Stimulated activated CD4-positive, alpha-beta T cell treated with anti-CD3 and anti-CD28 coated beads, TNF-alpha, amount 100 ng/mL, for 24 hours (primary cell): ENCODE results near the gene GALNT2.

ENCODE experiments used
- DNase-seq, 3 experiments: peaks; one replicate each; pipeline ENCODE4 v3.0.0-alpha.2; 2020; ENCODE audit warnings: low read depth in 3 of 3

GALNT2 gene

DNA sequence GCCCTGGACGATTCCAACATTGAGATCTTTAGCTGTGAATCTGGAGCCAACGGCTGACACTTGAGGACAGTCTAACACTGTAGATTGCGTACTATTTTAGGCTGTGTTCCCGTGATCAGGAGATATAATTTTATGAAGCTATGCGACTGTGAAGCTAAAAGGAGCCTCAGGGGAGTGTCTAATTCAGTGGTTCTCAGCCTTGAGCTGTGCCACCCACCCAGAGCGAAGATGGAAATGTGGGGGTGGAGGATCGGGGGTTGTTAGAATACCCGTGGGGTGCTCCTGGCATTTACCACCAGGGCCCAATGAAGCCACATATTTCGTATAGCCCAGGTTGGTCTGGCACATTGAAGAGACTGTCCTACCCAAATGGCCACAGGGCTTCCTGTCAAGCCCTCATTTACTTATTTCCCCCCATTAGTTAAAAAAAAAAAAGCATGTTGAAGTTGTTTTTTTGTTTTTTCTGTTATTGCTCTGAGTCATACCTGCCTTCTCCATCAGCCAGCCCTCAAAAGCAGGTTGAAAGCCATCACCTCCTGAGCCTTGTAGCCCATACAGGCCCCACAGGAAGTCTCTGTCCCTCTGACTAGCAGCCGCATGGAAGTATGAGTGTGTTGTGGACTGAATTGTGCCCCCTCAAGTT, 141.7 kb downstream of the GALNT2 start:
- peak in 1 of 3 experiments; percentile 31 for DNase-seq

DNA sequence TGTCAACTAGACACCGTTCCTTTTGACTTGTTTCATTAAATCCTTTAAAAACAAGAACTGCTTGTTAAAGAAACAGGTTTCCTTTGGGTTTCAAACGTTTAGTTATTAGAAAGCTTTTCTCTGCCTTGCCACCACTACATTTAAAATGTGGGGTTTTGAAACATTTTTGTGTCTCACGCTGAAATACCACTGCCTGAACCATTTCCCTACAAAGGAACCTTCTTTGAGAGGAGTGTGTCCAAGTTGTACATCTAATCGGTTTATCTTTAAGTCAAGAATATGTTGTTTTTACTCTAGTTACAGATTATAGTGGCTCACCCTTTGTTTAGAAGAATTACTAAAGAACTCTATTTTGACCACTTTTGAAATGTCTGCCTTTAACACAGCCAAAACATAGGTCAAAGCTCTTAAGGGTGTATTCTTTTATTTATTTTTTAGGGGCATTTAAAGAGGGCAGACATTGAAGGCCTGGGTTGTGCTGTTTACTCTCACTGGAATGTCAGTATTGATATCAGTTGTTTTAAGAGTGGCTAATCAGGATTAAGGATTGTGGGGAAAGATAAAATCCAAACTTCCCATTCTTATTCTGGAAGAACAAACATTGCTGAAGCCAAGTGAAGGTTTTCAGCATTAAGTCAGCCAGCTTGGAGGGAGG, 143.4 kb downstream of the GALNT2 start:
- no peak for DNase-seq

DNA sequence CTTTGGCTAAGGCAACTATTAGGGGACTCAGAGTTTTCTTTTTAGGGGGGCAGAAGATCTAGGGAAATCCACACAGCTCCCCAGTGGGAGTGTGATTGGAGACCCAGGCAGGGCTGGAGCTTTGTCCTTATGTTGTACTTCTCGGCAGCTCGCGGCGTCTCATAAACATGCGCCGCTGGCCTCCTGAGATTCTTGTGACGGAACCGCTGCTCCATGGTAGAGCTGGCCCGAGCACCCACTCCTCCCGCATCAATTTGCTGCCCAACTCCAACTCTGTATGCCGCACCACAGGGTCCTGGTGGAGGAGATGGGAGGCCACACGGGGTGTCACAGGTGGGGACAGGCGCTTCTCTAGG, 143.9 kb downstream of the GALNT2 start:
- no peak for DNase-seq

DNA sequence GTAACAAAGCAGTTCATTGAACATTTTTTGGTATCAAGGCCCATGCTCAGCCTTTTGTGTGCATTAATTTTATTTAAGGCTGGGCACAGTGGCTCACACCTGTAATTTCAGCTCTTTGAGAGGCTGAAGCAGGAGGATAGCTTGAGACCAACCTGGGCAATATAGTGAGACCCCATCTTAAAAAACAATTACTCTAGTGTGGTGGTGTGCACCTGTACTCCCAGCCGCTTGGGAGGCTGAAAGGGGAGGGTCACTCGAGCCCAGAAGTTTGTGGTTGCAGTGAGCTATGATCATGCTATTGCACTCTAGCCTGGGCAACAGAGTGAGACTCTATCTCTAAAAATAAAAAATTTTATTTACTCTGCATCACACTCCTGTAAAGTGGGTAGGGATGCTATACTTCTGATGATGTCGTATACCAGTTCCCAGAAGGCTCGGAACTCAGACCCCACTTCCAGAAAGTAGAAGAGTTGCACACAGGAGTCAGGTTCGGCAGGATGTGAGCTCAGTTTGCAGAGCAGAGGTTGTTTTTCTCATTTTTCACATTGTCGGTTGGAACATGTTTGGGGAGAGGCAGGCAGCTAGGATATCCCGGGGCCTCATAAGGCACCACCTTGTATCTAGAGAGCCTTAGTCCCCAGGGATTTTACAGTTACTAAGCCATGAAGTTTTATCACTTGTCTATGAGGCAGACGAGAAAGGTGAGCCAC, 144.6 kb downstream of the GALNT2 start:
- DNase-seq: no peak

DNA sequence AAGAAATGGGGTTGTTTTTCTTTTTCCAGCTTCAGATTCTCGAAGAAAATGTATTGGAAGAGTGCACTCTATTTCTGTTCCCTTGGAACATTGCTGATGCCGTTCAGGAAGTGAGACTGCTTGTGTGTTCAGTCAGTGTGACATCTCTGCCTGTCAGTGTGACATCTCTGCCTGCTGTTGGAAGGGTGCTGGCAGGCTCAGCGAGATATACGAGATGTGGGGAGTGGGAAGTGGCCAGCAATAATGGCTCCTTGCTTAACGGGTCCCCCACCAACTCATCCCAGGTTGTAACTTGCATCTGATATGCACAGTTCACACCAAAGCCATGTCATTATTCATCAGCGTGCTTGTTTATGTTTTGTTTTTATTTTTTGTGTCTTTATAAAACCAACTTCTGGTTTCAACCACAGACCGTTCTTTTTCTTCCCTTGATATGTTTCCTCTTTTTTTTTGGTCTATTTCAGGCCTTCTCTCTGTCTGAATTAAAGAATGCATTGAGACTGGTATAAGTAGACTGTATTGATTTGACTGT, 145.4 kb downstream of the GALNT2 start:
- no peak for DNase-seq

DNA sequence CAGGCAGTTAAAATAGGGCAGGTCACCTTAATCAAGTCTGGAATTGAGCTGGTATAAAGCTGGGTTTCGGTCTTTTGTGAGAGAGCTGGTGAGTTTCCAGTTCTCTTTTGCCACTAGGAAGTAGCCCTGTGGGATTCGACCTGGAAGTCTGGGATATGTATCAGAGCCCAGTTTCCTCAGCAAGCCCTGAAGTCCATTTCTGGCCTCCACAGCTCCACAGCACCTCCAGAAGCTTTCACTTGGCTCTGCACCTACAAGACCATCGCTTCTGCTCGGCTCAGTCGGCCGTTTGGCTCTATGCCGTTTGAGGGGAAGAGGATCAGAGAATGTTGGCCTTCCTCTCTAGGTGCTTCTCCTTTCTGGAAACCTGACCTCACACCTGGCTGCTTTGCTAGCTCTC, 148.0 kb downstream of the GALNT2 start:
- no peak for DNase-seq

DNA sequence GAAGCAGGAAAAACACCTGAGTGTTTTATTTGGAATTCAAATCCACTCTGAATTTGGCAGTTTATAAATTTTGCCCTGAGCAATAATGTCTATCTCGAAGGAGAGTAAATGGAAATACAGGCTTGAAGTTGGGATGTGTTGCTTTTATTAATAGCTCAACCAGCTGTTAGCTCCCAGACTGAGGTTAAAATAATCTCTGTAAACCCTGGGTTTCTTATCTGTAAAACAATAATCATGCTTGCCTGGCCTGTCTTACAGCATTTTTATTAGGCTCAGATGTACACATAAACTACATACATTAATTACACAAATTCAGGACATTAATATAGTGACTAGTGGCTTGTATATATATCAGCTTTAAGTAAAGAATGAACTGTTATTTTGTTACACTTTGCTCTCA, 148.5 kb downstream of the GALNT2 start:
- no peak for DNase-seq

DNA sequence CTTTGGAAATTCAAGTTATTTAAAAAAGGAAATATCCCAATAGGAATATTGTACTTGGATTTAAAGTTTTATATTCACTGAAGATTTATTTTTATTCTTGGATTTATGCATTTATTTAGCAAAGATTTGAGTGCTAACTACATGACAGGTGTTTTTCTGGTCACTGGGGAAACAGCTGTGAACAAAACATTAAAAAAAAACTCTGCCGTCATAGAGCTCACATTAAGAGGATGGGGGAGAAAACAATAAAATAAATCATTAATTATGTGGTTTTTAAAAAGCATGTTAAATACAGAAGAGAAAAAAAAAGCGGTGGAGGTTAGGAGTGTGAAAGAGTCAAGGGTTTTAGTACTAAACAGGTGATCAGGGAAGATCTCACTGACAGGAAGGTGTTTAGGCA, 149.9 kb downstream of the GALNT2 start:
- DNase-seq: no peak

DNA sequence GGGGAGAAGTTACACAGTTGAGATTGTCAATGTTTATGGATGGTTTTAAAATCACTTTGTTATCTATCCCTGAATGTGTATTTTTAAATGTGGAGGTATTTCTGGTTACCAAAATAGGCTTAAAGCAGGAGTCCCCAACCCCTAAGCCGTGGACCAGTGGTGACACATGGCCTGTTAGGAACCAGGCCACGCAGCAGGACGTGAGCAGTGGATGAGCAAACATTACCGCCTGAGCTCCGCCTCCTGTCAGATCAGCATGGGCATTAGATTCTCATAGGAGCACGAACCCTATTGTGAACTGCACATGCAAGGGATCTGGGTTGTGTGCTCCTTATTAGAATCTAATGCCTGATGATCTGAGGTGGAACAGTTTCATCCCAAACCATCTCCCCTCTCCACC, 151.6 kb downstream of the GALNT2 start:
- no peak for DNase-seq

DNA sequence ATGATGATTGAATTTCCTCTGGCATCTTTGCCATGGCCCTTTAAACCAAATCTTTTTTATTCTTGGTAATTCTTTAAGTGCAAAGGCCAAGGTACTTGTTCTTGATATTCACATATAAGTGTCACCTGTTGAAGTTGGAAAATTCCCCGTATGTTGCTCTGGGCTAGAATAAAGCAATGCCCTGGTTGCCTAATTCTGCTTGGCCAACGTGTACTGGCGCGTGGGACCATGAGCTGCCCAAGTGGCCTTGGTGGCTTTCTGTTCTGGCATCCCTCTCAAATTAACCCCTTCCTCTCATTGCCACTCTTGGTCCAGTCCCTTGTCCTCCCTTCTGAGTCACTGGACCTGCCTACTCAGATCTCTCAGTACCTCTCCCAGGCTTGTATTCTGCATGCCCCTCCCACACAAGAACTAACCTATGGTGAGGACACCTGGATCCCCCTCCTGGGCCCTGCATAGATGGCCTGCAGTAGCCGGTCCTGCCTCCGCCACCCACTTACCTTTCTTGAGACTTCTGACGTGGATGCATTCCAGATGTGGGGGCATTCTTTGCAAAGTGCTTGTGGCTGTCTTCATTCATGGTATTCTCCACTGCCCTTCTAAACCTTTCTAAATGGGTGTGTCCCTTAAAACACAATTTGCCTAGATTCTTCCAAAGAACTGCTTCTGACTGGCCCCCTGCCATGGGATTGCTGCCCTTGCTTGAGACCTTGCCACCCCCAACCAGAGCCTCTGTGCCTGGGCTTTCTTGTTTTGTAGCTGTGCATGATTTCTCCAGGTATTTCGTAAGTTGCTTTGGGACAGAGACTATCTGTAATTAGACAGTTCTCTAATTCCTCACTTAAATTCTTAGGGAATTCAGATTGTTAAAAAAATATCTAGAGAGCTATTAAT, 152.4 kb downstream of the GALNT2 start:
- no peak for DNase-seq

DNA sequence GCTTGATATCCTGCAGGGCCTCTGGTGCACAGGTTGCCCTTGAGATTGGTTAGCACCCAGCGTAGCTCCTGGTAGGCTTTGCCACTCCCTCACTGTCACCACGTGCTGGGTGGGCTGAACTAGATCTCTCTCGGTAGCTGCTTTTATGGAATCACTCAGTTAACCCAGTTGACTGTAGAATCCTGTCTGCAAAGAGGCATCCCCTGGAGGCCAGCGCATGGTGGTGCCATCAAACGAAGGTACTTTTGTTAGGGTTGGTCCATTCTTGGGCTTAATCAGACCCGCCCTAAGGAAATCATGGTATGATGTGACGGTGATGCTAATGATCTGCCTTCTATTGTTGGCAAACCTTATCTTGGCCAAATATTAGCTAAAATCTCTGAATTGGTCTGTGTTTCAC, 153.4 kb downstream of the GALNT2 start:
- DNase-seq: no peak

DNA sequence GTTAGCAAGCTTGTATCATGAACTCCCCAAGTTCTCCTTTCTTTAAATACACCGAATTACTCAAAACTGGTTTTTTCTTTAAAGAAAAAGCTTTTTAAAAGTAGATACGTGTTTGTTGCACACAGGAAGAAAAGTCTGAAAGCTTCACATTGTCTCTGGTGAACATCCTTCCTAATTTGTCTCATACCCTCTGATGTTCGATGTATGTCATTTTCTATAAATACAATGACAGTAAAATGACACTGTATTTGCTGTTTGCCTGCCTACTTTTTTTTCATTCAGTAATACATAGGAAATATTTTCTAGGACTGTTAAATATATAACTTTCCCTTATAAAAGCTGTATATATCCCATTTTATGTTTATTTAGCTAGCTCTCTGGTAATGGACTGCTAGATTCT, 153.9 kb downstream of the GALNT2 start:
- DNase-seq: no peak

DNA sequence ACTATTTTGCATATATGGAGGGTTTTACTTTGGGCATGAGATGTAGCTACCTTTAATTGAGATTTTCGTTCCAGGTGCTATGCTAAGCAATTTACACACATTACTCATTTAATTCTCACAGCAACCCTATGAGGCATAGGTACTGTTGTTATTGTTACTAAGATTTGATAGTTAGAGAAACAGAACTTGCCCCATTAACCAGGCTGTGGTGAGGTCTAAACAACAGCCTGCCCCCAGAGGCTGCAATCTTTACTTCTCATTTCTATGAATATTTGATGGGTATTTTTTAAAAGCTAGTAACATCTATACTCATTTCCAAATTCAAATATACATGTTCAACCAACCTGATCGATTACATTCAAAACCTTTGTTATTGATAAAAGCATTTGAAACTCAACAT, 155.6 kb downstream of the GALNT2 start:
- no peak for DNase-seq

DNA sequence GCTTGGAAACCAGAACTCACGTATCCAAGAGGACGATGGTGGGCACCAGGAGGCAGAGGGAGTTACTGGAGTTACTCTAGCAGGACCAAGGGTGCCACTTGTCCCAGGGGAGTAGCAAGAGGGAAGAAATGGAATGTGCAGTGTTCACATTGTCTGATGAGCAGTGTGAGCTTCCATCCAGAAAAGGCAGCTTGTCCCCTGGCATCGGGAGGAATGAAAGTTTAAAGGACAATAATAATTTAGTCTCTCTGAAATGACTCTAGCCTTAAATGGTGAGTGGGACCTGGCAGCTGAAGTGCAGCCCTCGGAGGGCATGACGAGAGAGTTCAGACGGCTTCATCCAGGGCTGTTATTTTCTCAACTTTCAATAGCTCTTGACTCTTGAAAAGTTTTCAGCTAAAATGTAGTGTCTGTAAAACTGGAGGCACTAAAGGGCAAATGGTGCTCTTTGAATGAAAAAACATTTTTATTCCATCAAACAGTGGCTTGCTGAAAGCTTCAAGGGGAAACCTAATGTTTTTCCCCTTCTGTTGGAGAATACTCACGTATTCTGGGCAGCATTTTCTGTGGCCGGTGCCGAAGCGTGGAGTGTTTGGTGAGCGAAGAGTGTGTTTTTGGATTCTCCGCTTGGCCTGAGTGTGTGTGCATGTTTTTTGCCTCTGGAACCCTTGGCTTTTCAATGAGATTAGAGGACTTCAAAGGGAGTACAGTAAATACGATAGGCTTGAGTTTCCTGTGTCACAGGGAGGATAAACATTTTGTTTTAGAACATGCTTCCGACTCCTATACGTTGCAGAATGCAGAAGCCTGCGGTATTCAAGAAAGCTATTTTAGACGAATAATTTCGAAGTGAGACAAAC, 157.3 kb downstream of the GALNT2 start:
- no peak for DNase-seq

DNA sequence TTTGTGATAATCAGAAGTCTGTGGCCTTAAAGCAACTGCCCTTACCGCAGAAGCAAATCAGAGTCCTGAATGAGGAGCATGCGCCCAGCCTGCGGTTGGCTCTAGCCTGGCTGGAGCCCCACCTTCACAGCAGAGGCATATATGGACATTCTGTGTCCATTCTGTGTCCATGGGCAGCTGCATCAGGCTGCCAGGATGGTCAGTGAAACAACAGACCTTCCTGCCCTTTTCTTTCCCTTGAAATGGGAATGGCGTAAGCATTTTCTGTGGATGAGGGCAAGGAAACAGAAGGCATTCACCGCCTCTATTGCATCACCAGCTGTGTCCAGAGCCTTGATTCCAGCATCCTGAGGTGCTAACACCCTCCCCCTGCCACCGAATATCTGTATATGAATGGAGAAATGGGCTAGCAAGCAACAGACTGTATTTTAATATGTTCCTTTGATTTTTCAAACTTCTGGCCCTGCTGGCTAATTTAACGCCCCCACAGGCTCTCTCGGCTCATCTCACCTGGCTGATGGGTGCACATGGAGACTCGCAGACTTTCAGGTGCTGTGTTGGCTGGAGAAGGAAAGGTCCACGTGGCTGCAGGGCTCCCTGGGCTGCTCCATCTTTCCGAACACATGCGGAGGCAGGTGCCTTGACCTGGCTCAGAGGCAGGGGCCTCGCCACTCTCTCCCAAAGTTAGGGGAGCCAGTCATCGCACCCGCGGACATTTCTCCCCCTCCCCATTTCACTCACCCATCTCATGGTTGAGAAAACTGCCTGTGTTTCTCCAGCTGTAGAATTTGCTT, 159.2 kb downstream of the GALNT2 start:
- DNase-seq: no peak

DNA sequence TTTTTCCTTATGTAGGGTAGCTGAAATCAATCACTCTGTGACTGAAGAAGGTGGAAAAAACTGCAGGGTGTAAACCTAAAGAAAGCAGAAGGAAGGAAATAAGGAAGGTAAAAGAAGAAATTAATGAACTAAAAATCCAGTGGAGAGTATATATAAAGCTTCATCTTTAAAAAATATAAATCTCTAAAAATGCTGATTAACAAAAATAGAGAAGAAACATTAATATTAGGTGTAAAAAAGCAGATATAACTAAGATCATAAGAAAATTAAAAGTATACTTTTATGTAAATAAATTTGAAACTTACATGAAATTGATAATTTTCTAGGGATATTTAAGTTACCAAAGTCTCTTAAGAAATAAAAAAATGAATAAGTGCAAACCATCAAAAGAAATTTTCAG, 159.8 kb downstream of the GALNT2 start:
- DNase-seq: no peak

DNA sequence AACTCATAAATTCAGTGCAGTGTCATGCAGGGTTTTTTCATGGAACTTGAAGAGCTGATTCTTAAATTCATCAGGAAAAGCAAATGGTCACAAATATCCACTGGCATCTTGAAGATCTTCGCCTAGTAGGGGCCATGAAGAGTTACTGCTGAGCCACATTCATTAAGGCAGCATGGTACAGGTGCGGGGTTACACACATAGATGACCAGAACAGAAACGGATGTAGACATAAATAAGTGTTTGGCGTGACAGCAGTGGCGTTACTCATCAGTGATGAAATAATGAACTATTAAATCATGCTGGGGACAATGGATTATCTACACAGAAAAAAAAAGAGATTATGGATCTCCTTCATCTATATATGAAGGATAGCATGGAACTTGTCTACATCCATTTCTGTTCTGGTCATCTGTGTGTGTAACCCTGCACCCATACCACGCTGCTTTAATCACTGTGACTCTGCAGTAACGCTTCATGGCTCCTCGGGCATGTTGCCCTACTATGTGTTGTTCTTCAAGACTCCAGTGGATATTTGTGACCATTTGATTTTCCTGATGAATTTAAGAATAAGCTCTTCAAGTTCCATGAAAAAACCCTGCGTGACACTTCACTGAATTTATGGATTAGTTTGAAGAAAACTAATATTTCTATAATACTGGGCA, 161.3 kb downstream of the GALNT2 start:
- no peak for DNase-seq

DNA sequence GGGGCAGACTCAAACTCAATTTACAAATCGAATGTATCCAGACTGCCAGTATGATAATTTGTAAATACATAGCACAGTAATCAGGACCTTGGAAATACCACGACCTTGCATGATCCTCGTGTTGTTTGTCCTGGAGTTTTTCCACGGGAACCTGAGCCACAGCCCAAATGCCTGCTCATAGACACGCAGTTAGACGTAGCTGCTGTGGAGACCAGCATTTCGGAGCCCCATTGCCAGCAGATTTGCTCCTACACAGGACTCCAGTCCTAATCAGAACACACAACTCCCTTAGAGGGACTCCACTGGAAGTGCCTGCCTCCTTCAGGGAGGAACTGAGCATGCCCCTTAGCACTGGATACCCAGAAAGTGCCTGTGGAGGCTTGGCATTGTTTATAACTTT, 163.2 kb downstream of the GALNT2 start:
- DNase-seq: no peak

DNA sequence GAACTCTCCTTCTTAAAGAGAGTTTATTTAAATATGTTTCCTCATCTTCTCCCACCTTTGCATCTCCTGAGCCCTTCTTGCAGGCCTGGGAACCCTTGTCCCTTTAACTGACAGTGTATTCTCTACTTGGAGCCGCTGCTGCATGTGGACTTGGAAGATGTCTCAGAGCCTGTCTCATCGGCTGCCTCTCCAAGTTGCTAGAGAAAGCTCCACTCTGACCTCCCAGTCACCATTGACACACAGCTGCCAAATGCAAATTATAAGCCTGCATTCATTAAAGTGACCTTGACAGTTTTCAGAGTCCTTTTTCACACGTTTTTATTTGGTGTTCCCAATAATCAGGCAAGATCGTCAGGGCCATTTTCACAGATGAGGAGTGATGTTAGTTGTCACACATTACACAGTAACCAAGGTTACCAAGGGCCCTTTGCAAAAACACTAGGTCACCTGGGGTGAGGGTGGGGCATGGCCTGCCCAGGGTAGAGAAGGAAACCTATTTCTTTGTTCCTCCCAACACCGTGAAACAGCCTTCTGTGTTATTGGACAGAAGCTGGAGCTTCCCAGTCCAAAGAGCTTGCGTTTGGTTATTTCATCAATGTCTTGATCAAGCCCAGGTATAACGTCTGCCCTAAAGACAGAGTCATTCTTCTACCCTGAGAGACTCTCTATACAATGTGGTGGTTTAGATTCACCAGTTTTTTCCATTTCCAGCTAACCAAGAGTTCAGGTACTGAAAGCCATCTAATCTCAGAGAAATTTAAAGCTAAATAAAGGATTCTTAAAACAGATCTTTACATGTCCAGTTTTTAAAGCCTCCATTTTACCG, 164.1 kb downstream of the GALNT2 start:
- DNase-seq: no peak
